HG02884 (cell line): ENCODE measurements around the gene ALCAM.

Source experiments
- ATAC-seq: cut with Tn5 transposase; IDR thresholded peaks from one replicate; pipeline ENCODE4 v1.9.1; 2021; ENCODE audit warnings: mild to moderate bottlenecking, moderate library complexity; ENCODE audit not compliant: unreplicated experiment

The ALCAM gene

GRCh38 chr3:105366326-105367062, at the start of gene ALCAM:
ALCAM (plus strand) TSS chr3:105366909.
- ATAC-seq = peak; percentile 40

- ATAC-seq = no peak
These were observed 48.9 kb upstream of the ALCAM start for GRCh38 chr3:105317841-105318240.

GRCh38 chr3:105322570-105323273, 44.0 kb upstream of the ALCAM start:
- ATAC-seq = peak; percentile 94

- peak; percentile 39 for ATAC-seq
These were observed 43.5 kb upstream of the ALCAM start for GRCh38 chr3:105323274-105323599.

GRCh38 chr3:105324951-105325350, 41.8 kb upstream of the ALCAM start:
- no peak for ATAC-seq

- ATAC-seq = no peak
These were observed 38.9 kb upstream of the ALCAM start for GRCh38 chr3:105327662-105328337.

GRCh38 chr3:105328338-105328730, 38.4 kb upstream of the ALCAM start:
- no peak for ATAC-seq

- no peak for ATAC-seq
These were observed 33.7 kb upstream of the ALCAM start for GRCh38 chr3:105332961-105333360.

- peak; percentile 89 for ATAC-seq
These were observed 32.4 kb upstream of the ALCAM start for GRCh38 chr3:105334138-105334882.

- no peak for ATAC-seq
These were observed 26.8 kb upstream of the ALCAM start for GRCh38 chr3:105339946-105340345.

GRCh38 chr3:105343991-105344390, 22.7 kb upstream of the ALCAM start:
- ATAC-seq = no peak

- no peak for ATAC-seq
These were observed 21.6 kb upstream of the ALCAM start for GRCh38 chr3:105345156-105345555.

- ATAC-seq = peak; percentile 94
These were observed 18.9 kb upstream of the ALCAM start for GRCh38 chr3:105347625-105348302.

- no peak for ATAC-seq
These were observed 18.4 kb upstream of the ALCAM start for GRCh38 chr3:105348307-105348706.

- no peak for ATAC-seq
These were observed 16.9 kb upstream of the ALCAM start for GRCh38 chr3:105349684-105350387.

- ATAC-seq = no peak
These were observed 14.9 kb upstream of the ALCAM start for GRCh38 chr3:105351821-105352220.

- ATAC-seq = no peak
These were observed 13.7 kb upstream of the ALCAM start for GRCh38 chr3:105352976-105353375.

- ATAC-seq = no peak
These were observed 13.1 kb upstream of the ALCAM start for GRCh38 chr3:105353485-105354161.

GRCh38 chr3:105354429-105354828, 12.3 kb upstream of the ALCAM start:
- ATAC-seq = no peak
